ENCODE measurements around the gene SPATA31D3.
"Not testable (repeated sequence)": the region's sequence is repeated elsewhere in the genome, so short reads cannot be mapped to it uniquely, and the experiment has no call there.

SPATA31D3 gene

DNA sequence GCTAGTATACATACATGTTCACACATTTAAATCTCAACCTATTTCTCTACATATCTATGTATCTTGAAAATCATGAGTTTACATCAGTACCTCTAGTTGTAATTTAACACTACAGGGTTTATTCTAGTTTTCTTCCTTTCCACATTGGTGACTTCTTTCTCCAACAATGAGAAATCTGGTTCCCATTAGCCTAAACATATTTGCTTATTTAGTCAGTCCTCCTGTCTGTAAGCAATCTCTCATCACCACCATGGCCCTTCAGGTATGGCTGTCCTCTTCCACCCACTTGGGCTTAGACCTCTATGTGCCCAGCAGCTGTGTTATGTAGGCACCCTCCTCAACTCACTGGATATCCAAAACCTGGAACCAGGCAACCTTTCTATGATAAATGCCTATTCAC, 37.3 kb downstream of the SPATA31D3 start:
- DNase-seq = no peak

DNA sequence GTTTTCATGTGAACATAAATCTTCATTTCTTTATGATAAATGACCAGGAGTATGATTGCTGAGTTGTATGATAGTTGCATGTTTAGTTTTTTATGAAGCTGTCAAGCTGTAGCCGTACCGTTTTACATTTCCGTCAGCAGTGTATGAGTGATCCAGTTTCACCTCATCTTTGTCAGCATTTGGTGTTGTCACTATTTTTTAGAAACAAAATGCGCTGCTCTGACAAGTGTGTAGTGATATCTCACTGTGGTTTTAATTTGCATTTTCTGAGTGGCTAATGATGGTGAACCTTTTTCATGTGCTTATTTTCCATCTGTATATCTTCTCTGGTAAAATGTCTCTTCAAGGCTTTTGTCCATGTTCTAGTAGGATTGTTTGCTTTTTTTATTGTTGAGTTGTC, 38.6 kb downstream of the SPATA31D3 start:
- DNase-seq = no peak

DNA sequence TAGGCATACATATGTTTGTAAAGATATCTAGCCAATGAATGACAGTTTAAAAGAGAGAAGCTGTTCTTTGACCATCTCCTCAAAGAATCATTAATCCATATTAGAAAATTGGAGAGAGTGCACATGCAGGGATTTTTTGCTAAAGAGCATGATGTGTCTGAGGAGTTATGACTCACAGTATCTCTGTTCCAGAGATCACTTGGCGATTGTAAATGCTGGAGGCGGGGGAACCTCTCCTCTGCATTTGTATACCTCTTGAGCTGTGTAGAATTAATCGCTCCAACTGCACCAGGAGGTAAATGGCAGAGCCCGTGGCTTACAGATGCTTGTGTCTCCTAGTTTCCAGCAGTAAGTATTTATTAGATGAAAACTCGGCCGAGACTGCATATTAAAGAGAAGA, 41.6 kb downstream of the SPATA31D3 start:
- no peak for DNase-seq

DNA sequence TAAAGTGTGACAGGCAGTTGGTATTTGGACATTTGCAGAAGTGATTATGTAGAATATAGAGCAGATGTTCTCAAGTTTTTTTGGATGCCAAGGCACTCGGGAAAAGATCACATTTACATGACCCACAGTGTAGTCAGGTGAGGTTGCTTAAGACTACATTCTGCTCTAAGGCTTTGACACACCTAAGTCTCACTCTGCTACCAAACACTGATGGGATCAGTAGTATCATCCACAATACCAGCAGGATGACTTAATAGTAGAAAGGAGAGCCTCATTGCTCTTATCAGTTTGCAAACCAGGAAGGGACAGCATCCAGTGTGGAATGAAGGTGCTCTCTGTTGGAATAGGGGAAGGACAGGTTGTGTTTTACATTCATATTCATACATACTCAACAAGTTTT, 42.8 kb downstream of the SPATA31D3 start:
- no peak for DNase-seq

DNA sequence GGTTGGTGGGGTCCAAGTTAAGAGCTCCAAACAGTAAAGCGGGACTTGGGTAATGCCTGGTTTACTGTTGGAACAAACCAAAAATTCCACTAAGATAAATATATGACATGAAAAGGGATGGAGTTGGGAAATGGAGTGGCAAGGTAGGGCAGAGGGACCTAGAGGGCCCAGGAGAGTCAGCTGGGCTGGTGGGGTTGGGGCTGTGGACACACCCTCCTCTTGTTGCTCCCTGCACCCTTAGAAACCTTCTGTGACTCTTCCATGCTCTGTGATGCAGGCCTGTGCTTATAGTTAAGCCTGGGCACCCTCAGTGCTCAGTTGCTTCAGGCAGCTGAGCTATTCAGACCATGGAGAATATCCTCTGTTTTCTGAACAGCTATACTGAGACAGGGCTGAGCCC, 45.2 kb downstream of the SPATA31D3 start, which contains the start of gene SPATA31D1:
Gene SPATA31D1, plus strand, starts transcription at position 301 of the 400 bp plus-strand sequence. Its CDS starts 47 bp downstream, at position 348.
- not testable (repeated sequence) for DNase-seq

DNA sequence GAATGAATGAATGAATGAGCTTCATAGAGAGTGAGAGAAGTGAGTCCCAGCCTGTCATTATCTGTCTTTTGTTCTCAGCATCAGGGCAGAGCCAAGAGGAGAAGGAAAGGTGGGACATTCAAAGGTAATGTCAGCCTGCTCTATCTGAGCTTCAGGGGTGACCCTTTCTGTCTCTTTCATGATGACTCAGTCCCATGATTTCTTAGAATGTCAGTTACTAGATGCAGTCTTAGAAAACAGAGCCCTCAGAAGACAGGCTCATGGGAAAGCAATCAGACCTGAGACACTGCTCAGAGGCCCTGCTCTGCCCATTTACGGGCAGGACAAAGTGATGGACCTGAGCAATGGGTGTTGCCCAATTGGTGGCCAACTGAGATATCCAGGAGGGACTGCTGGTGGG, 46.4 kb downstream of the SPATA31D3 start:
- no peak for DNase-seq

DNA sequence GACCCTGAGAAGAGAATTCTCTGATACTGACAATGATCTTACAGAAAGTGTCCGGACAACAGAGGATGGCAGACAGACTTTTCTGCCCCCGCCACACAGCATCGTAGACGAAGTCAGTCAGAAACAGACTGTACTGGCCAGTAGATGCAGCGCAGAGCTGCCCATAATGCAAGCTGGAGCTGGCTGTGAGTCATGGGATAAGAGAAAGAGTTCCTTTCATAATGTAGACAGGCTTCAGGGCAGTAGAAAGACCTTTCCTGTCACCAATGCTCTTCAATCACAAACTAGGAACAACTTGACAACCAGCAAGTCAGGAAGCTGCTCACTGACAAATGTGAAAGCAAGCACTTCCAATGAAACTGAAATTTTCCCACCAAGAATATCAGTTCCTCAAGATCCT, 50.4 kb downstream of the SPATA31D3 start:
- no peak for DNase-seq
